ENCODE data around the gene TMEM45A.
"Not testable (repeated sequence)": the region's sequence is repeated elsewhere in the genome, so short reads cannot be mapped to it uniquely, and the experiment has no call there.

The TMEM45A gene

DNA sequence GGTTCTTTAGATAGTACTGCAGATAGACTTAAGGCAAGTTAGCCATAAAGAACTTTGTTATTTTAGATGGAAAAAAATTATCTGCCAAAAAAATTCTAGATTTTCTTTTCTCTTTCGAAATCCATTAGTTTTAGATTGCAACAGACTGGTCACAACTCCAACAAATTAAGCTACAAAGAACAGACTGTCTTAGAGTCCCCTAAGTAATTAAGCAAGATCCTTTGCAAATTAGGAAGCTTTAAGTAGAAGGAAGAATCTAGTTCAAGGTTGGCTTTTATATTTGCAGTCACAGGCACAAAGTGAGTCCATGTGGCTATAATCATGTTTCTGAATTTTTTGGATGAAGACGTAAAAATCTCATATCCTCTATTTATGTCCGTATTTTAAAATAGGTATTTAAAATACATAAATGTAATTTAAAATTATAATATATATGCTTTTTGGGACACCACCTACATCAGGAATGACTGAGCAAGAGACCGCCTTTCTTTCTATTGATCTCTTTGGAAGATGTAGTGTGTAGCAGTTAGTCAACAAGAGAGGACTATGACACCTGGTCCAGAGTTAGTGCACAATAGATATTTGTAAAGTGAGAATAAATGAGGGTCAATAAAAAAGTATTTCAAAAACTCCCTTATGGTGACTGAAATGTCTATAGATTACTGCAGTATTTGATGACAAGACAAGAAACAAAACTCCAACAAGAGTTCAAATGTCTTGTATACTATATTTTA lies 34.4 kb downstream of the TMEM45A start:
- no peak for DNase-seq (ENCODE audit: low read depth)
- no peak overlapping the region for H3K4me3 ChIP-seq (ENCODE audit: low read depth, low read length)

DNA sequence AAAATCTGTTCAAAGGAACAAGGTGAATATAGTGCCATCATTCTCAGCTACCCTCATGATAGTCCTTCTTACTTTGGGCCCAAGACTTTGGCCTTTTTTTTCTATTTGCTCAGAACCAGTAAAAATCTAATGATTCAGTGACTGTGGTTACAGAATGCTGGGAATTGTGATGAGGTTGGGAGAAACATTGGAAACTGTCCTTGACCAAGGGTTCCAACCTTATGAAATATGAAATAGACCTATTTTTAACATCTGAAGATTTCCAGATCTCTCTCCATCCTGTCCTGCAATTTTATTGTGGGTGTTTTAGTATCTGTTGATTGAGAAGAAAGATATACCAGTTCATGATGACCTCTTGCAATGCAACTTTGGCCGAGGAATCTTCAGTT lies 34.9 kb downstream of the TMEM45A start:
- no peak overlapping the region for H3K4me3 ChIP-seq (ENCODE audit: low read depth, low read length)
- DNase-seq (ENCODE audit: low read depth): no peak

DNA sequence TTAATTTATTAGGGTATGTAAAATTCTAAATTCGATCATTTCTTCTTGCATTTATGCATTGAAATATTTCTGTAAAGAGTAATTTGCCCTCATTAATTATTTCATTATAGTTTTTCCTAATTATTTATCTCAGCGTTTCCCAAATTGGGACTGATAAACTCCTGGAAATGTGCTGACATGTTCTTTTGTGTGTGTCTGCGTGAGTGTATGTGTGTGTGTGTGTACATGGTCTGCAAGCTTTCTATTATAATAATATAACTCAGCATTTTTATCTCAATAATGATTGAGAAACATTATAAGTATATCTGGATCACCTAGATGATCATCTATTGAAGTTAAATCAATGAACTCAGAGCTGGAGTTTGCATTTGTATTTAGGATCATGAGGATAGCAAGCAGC lies 38.7 kb downstream of the TMEM45A start:
- no peak for DNase-seq (ENCODE audit: low read depth)
- no peak overlapping the region for H3K4me3 ChIP-seq (ENCODE audit: low read depth, low read length)

DNA sequence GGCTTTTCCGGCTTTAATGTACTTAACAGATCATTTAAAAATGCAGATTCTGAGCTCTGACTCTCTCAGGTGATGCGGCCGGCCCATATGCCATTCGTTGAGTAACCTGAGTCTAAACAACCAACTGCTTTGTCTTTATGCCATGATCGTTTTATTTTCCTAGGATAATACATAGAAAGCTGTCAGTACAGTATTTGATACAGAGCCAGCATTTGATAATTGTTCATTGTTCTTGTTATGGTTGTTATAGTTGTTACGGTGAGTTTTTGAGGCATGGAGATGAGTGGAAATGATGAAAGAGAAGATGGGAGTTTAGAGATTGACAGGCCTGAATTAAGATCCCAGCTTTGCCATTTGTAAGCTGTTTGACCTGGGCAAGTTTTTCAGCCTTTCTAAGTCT lies 40.0 kb downstream of the TMEM45A start:
- DNase-seq (ENCODE audit: low read depth): no peak
- H3K4me3 ChIP-seq (ENCODE audit: low read depth, low read length): no peak overlapping the region

DNA sequence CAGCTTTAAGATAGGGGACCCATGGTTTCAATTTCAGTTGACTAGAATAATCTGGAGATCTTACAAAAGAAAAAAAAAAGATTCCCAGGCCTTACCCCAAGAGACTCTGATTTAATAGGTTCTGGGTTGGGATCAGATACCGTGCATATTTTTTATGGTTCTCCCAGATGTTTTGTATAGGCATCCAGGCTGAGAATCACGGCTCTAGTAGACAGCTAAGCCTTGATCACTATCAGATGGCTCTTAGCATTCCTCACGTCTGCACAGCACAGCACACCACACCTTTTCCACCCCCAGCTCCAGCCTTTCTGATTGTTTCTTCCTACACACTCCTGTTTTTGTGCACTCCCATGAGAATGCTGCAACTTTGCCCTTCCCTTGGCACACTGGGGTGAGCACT lies 40.8 kb downstream of the TMEM45A start:
- no peak overlapping the region for H3K4me3 ChIP-seq (ENCODE audit: low read depth, low read length)
- DNase-seq (ENCODE audit: low read depth): no peak

DNA sequence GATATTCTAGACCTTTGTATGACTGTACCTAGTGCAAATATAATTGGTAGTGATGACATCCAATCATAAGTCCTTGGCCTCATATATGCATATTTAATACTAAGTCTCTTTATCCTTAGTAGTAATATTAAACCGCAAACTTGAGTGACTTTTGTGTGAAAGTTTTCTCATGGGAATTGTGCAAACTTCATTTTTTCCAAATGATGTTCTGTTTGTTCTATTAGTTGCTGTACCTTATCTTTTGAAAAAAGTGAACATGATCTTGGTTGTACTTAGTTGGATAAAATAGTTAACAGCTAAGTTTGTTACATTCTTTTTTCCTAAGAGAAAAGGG lies 43.2 kb downstream of the TMEM45A start:
- DNase-seq (ENCODE audit: low read depth): no peak
- no peak overlapping the region for H3K4me3 ChIP-seq (ENCODE audit: low read depth, low read length)

DNA sequence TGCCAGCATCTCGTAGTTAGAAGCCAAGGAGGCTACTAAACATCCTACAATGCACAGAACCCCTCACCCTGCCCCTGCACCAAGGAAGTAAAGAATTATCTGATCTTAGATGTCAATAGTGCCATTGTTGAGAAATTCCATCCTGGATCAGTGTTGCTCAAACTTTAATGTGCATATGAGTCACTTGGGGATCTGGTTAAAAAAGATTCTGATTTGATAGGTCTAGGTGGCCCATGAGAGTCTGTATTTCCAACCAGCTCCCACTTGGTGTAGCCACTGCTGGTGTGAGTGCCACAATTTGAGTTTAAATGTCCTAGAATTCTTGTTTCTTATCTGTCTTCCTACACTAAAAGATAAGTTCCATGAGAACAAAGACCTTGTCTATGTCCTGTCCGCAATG lies 43.7 kb downstream of the TMEM45A start:
- DNase-seq (ENCODE audit: low read depth): no peak
- no peak overlapping the region for H3K4me3 ChIP-seq (ENCODE audit: low read depth, low read length)

DNA sequence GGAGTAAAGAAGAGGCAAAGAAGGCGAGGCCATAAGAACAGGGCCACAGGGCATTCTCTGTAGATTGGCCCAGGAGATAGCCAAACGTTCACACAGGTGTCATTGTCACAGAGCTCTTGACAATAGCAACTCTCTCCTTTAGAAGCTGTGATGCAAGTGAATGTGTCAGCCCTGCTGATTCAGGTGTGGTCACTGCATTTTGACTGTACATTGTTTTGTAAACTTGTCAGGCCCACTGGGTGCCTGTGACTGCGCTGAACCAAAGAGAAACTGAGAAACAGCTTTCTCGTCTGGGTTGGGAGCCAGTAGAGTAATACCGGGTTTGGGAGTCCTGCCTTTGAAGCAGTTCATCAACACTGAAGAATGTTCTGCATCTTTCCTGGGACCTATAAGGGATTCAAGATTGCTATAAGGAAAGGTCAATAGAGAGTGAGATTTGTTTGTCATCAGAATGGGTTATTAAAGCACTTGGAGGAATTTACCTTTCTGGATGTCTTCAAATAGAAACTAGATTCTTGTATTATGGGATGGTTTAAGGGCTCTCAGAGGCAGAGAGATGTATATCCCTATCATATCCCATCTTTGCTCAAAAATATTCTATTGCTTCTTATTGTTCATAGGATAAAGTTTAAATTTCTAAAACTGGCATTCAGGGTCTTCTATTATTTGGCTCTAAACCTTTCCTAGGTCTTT lies 45.4 kb downstream of the TMEM45A start:
- H3K4me3 ChIP-seq (ENCODE audit: low read depth, low read length): no peak overlapping the region
- DNase-seq (ENCODE audit: low read depth): no peak

DNA sequence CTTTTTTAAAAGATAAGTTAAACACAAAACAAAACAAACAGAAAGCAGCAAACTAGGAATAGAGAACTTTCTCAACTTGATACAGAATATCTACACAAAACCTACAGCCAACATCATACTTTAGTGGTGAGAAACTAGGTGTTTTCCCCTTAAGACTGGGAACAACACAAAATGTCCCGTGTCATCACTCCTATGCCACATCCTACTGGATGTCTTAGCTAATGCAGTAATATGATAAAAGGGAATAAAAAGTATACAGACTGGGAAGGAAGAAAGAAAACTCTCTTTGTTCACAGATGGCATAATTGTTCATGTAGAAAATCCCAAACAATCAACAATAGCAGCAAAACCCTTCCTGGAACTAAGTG lies 45.9 kb downstream of the TMEM45A start:
- H3K4me3 ChIP-seq (ENCODE audit: low read depth, low read length): no peak overlapping the region

DNA sequence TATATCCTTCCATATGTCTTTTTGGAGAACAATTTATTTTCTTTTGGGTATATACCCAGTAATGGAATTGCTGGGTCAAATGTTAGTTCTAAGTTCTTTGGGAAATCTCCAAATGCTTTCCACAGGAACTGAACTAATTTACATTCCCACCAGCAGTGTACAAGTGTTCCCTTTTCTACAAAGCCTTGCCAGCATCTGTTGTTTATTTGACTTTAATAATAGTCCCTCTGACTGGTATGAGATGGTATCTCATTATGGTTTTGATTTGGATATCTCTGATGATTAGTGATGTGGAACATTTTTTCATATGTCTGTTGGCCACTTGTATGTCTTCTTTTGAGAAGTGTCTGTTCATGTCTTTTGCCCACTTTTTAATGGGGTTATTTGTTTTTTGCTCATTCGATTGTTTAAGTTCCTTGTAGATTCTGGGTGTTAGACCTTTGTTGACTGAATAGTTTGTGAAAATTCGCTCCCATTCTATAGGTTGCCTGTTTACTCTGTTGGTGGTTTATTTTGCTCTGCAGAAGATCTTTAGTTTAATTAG lies 48.4 kb downstream of the TMEM45A start:
- H3K4me3 ChIP-seq (ENCODE audit: low read depth, low read length): no peak overlapping the region
- DNase-seq (ENCODE audit: low read depth): no peak

More for the DNA sequence above, 45.9 kb downstream of the TMEM45A start:
- no peak for DNase-seq (ENCODE audit: low read depth)

DNA sequence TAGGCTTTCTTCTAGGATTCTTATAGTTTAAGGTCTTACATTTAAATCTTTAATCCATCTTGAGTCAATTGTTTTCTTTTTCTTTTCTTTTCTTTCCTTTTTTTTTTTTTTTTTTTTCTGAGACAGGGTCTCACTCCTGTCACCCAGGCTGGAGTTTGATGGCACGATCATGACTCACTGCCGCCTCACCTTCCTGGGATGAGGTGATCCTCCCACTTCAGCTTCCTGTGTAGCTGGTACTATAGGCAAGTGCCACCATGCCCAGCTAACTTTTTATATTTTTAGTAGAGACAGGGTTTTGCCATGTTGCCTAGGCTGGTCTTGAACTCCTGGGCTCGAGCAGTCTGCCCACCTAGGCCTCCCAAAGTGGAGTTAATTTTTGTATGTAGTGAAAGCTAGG lies 49.0 kb downstream of the TMEM45A start:
- H3K4me3 ChIP-seq (ENCODE audit: low read depth, low read length); DNase-seq (ENCODE audit: low read depth): not testable (repeated sequence)

DNA sequence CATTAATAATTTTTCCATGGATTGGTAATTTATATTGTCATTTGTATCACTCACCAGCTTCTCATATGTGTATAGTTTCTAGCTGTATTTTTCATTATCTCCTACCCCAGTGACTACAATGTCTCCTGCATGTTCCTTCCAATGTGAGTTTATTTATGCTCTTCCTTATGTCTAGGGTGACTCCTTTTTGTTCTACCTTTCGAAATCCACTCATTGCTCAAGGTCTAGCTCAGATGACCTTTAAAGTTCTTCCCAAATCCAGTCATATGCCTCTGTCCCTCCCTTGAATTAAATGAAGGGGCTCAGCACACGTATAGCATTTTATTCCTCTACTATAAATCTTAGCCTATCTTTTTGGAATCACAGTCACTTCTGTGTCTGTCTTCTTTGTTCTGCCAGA lies 53.0 kb downstream of the TMEM45A start:
- no peak overlapping the region for H3K4me3 ChIP-seq (ENCODE audit: low read depth, low read length)
- DNase-seq (ENCODE audit: low read depth): no peak

DNA sequence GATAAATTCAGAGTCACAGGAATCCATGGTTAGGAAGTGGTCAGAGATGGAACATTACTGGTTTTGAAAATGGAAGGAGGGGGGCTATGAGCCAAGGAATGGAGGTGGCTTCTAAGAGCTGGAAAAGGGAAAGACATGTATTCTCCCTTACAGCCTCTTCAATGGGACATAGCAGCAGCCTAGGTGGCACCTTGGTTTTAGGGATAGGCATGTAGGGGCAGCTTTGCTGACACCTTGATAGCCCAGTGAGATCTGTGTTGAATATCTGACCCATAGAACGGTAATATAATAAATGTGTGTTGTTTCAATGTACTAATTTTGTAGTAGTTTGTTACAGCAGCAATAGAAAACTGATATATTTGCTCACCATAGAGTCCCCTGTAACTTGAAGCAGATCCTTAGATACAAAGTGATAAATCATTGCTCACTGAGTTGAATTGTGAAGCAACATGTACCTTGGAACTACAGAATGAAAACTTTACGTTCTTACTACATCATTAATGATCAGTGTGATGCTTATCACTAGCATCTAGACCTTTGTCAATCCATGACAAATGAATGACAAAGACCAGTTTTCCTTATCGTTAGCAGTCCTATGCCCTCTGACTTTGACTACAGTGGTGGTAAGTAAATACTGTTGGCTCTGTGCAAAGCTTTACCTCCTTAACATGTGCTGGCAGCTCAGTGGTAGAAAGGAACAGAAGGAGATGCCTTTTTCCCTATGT lies 53.8 kb downstream of the TMEM45A start:
- no peak for DNase-seq (ENCODE audit: low read depth)
- no peak overlapping the region for H3K4me3 ChIP-seq (ENCODE audit: low read depth, low read length)

DNA sequence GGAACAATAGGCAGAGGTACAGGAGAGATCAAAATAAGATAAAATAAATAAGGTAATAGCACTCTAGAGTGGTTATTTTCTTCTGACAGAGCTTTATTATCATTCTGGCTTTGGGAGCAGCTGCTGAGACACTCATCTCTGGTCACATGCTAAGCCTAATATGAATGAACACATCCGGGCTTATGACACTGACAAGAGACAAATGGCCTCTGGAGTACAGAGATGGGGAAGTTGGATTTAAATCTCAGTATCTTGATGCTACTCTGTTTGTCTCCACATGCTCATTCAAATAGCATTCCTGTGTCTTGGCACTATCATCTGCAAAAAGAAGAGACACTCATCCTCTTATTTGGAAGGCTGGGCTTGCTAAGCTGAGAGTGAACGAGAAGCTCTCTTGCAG lies 55.6 kb downstream of the TMEM45A start:
- no peak for DNase-seq (ENCODE audit: low read depth)
- no peak overlapping the region for H3K4me3 ChIP-seq (ENCODE audit: low read depth, low read length)

DNA sequence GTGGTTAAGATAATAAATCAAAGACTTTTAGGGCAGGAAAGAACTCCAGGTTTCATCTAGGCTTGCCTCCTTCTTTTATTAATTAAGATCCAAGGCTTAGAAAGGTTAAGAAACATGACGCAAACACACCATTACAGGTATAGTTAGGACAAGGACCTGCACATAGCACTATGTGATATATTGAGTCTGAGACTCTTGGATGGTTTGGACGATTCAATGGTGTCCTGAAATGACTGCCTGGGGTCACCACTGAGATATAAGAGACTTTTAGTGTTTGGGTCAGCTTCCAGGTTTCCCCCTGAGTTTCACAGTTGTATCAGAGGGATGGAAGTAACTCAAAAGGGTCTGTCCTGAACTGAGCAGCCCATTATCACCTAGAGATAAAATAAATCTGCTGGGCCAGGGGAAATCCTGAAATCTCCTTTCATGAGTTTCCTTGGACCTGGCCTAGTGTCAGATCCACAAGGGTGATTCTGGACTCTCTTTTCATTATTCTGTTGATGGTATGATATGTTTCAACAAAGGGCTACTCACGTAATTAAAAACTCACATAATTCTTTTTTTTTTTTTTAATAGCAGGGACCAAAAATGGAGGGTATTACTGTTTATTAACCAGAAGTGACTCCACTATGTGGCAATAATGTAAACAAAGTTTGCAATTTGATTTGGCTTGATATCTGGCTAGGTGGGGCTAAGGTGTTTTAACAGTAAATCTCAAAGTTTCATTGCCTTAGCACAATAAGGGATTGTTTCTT lies 61.4 kb downstream of the TMEM45A start:
- no peak for DNase-seq (ENCODE audit: low read depth)
- H3K4me3 ChIP-seq (ENCODE audit: low read depth, low read length): no peak overlapping the region

DNA sequence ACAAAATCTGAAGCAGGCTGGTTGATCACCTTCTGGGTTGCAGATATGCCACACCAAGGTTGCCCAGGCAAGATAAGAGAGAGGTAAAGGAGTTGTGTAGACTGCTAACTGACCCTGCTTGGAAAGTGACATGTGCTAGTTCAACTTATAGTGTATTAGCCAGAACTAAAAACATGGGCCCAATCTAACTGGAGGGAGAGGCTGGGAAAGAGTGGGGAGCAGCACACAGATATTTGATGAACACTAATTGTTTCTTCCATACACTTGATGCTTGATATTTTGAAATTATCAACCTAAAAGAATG lies 61.9 kb downstream of the TMEM45A start:
- DNase-seq (ENCODE audit: low read depth): no peak
- no peak overlapping the region for H3K4me3 ChIP-seq (ENCODE audit: low read depth, low read length)

DNA sequence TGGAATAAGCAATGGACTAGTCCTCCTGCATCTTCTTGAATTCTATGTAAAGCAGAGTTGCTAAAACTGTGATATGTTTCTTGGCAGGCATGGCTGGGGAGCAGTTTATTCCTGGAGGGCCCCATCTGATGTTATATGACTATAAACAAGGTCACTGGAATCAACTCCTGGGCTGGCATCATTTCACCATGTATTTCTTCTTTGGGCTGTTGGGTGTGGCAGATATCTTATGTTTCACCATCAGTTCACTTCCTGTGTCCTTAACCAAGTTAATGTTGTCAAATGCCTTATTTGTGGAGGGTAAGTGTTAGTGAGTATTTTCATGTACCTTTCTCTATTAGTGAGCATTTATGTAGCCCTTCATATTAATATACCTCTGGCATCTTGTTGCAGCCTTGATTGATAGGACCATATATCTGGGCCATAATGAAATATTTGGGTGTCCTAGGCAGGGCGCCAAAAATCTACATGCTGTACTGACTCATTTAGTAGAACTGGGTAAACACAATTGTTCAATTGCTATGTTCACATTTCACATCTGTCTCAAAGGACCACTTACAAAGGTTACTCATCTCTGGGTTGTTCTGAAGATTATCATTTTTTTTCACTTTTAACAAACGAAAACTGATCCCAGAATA lies 64.4 kb downstream of the TMEM45A start:
- no peak overlapping the region for H3K4me3 ChIP-seq (ENCODE audit: low read depth, low read length)
- peak; percentile 95 for DNase-seq (ENCODE audit: low read depth)

DNA sequence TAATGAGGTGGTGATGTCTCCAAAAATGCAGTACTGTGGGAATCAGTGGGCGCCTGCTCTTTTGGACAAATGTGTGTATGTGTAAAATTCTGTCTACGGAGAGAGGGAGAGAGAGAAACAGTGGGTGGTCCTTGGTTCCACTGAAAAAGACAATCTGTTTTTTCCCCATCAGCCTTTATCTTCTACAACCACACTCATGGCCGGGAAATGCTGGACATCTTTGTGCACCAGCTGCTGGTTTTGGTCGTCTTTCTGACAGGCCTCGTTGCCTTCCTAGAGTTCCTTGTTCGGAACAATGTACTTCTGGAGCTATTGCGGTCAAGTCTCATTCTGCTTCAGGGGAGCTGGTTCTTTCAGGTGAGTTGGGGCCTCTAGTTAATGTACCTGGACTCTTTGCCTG lies 65.8 kb downstream of the TMEM45A start:
- no peak overlapping the region for H3K4me3 ChIP-seq (ENCODE audit: low read depth, low read length)
- no peak for DNase-seq (ENCODE audit: low read depth)

DNA sequence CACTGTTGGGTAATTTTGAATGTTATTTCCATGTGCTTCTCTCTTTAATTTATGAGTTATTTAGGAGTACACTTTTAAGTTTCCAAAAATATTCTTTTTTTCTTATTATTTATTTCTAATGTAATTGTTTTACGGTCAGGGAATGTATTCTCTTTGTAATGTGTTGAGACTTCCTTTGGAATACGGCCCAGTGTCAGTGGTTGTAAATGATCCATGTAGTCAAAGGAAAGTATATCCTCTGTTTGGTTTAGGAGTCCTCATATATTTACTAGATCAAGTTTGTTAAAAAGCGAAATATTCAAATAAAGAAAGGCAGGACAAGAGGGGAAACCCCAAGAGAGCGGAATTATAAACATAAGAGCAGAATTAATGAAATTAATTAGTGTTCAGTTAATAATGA lies 68.0 kb downstream of the TMEM45A start:
- no peak for DNase-seq (ENCODE audit: low read depth)
- H3K4me3 ChIP-seq (ENCODE audit: low read depth, low read length): no peak overlapping the region

Data from skeletal muscle cell (primary cell).